Neutrophil (primary cell): ENCODE results near the gene CALM1.
"Not testable (repeated sequence)": the region's sequence is repeated elsewhere in the genome, so short reads cannot be mapped to it uniquely, and the experiment has no call there.

Experiments used
- H3K27ac ChIP-seq: fragments of 200-600 bp; sonication (generic); 2 replicates; pipeline ENCODE4 v1.5.1; 2016; ENCODE audit warnings: mild to moderate bottlenecking, moderate library complexity
- H3K27me3 ChIP-seq: fragments of 200-600 bp; sonication (generic); 2 replicates; pipeline ENCODE4 v1.6.0; 2016; ENCODE audit warnings: mild to moderate bottlenecking
- H3K36me3 ChIP-seq: fragments of 200-600 bp; sonication (generic); 2 replicates; pipeline ENCODE4 v1.5.1; 2017
- H3K4me1 ChIP-seq, 2 experiments: fragments of 200-600 bp in 1 of 2; sonication (generic) in 1 of 2; 1 replicate in 1 of 2; 2 replicates in 1 of 2; pipeline versions ENCODE4 v1.5.1 to v1.6.1; 2013 to 2016; ENCODE audit warnings: low read depth in 1 of 2, low read length in 1 of 2, mild to moderate bottlenecking in 1 of 2, moderate library complexity in 1 of 2; ENCODE audit not compliant: control insufficient read depth in 1 of 2, insufficient read depth in 1 of 2
- H3K4me3 ChIP-seq, 2 experiments: fragments of 200-600 bp in 1 of 2; sonication (generic) in 1 of 2; 1 replicate in 1 of 2; 2 replicates in 1 of 2; pipeline ENCODE4 v1.5.1; 2013 to 2016; ENCODE audit warnings: low read depth in 1 of 2, low read length in 1 of 2, mild to moderate bottlenecking in 1 of 2, moderate library complexity in 1 of 2
- H3K9me3 ChIP-seq: fragments of 200-600 bp; sonication (generic); 2 replicates; pipeline ENCODE4 v1.5.1; 2016
- CTCF ChIP-seq: fragments of 200-600 bp; sonication (generic); IDR thresholded peaks from 2 replicates; pipeline ENCODE4 v1.5.1; 2016; ENCODE audit warnings: antibody characterized with exemption

Gene CALM1

GRCh38 chr14:90393966-90394365 lies 2.9 kb upstream of the CALM1 start:
- no peak overlapping the region for H3K27ac ChIP-seq
- no peak for TF ChIP-seq CTCF

GRCh38 chr14:90394782-90395181 lies 2.0 kb upstream of the CALM1 start:
- not testable (repeated sequence) for H3K9me3 ChIP-seq, H3K27ac ChIP-seq, H3K4me3 ChIP-seq, H3K27me3 ChIP-seq, H3K36me3 ChIP-seq
- H3K4me1 ChIP-seq, result peaks cover 21% of the 10 kb centered on the region in 2 experiments

More at GRCh38 chr14:90393966-90394365, 2.9 kb upstream of the CALM1 start:
- H3K4me3 ChIP-seq, result no peak overlapping the region
- peaks cover 12 to 13% of the 10 kb centered on the region in 2 experiments for H3K4me1 ChIP-seq
- H3K27me3 ChIP-seq, result peaks cover 9% of the 10 kb centered on the region
- no peaks in the 10 kb centered on the region for H3K36me3 ChIP-seq
- no peaks in the 10 kb centered on the region for H3K9me3 ChIP-seq

- H3K9me3 ChIP-seq, result no peaks in the 10 kb centered on the region
- TF ChIP-seq CTCF, result peak; percentile 17
- H3K27me3 ChIP-seq, result no peaks in the 10 kb centered on the region
- peak overlapping the region; percentile 83 to 99 for H3K4me3 ChIP-seq
- peaks cover 31% of the 10 kb centered on the region for H3K36me3 ChIP-seq
- peaks cover 47 to 48% of the 10 kb centered on the region in 2 experiments for H3K4me1 ChIP-seq
- peak overlapping the region; percentile 91 for H3K27ac ChIP-seq
Observed at GRCh38 chr14:90397425-90398314, 841 bp downstream of the CALM1 start.

GRCh38 chr14:90398315-90398839 lies 1.5 kb downstream of the CALM1 start:
- Histone ChIP-seq H3K27ac (peak overlapping the region; percentile 91), H3K4me1 (peaks cover 51 to 53% of the 10 kb centered on the region in 2 experiments), H3K36me3 (peaks cover 38% of the 10 kb centered on the region), H3K9me3 (no peaks in the 10 kb centered on the region), H3K27me3 (no peaks in the 10 kb centered on the region), H3K4me3 (peak overlapping the region; percentile 83 to 99)
- TF ChIP-seq CTCF, result no peak

- no peaks in the 10 kb centered on the region for H3K27me3 ChIP-seq
- peaks cover 51 to 53% of the 10 kb centered on the region in 2 experiments for H3K4me1 ChIP-seq
- peaks cover 44% of the 10 kb centered on the region for H3K36me3 ChIP-seq
- no peaks in the 10 kb centered on the region for H3K9me3 ChIP-seq
- peak overlapping the region; percentile 83 to 99 for H3K4me3 ChIP-seq
- H3K27ac ChIP-seq, result peak overlapping the region; percentile 91
- TF ChIP-seq CTCF, result no peak
Observed at GRCh38 chr14:90398841-90399540, 2.2 kb downstream of the CALM1 start.
